Sigmoid colon (tissue), 7 donors: Measurements from ENCODE around the gene KCNH5. TPM values are rescaled to one million over a fixed set of nuclear protein-coding genes. Genes with fewer than 3 reads are reported as not detected.

Source experiments
- DNase-seq: peaks from one replicate; pipeline ENCODE4 v3.0.0-alpha.2; 2019
- H3K27ac ChIP-seq, 4 donors: fragments of 200-600 bp; sonication (generic); one replicate each; pipeline ENCODE4 v1.5.1; 2016 to 2019; ENCODE audit warnings: mild to moderate bottlenecking in 1 of 4
- H3K27me3 ChIP-seq, 3 donors: fragments of 200-600 bp; sonication (generic); one replicate each; pipeline ENCODE4 v1.5.1; 2019; ENCODE audit warnings: mild to moderate bottlenecking in 1 of 3
- H3K36me3 ChIP-seq, 4 donors: fragments of 200-600 bp; sonication (generic); one replicate each; pipeline ENCODE4 v1.5.1; 2016 to 2019
- H3K4me1 ChIP-seq, 4 donors: fragments of 200-600 bp; sonication (generic); one replicate each; pipeline ENCODE4 v1.5.1; 2017 to 2019
- H3K4me3 ChIP-seq, 4 donors: fragments of 200-600 bp; sonication (generic); one replicate each; pipeline ENCODE4 v1.5.1; 2017 to 2019; ENCODE audit warnings: mild to moderate bottlenecking in 2 of 4, moderate library complexity in 1 of 4
- H3K9me3 ChIP-seq, 4 donors: fragments of 200-600 bp in 3 of 4; sonication (generic) in 3 of 4; one replicate each; pipeline versions ENCODE4 v1.5.1 to v1.6.1; 2013 to 2019
- EP300 ChIP-seq, 4 donors: sonication (generic); formaldehyde crosslinking; IDR thresholded peaks; one replicate each; pipeline ENCODE4 v1.6.1; 2017; ENCODE audit warnings: antibody characterized with exemption in 4 of 4
- POLR2A ChIP-seq, 2 donors: fragments of 450-650 bp; IDR thresholded peaks; one replicate each; pipeline ENCODE4 v1.6.1; 2016; ENCODE audit warnings: antibody characterized with exemption in 2 of 2, mild to moderate bottlenecking in 2 of 2, moderate library complexity in 2 of 2
- POLR2AphosphoS5 ChIP-seq, 4 donors: sonication (generic); formaldehyde crosslinking; IDR thresholded peaks; one replicate each; pipeline ENCODE4 v1.6.1; 2017; ENCODE audit warnings: antibody characterized with exemption in 4 of 4
- WGBS, 2 donors: extraction: QIAGEN DNeasy Blood & Tissue Kit; methylation state at CpG; one replicate each; pipeline ENCODE4 v1.1.7; 2013; 5-methylcytosine and 5-hydroxymethylcytosine counted together
- intact Hi-C: fragments of 100-400 bp; cut with DNase I; formaldehyde crosslinking; loops from one replicate; pipeline ENCODE4 v1.15.1; 2023
- polyA plus RNA-seq, 3 donors: library from polyadenylated mRNA; stranded (reverse); fragments of 200-250 nt; gene quantifications; one replicate each; pipeline ENCODE4 v1.2.3, GENCODE V29; 2013
- total RNA-seq, 4 donors: library from RNA; depleted of rRNA; stranded (reverse); fragments of >200 nt; gene quantifications; one replicate each; pipeline ENCODE4 v1.1.0, GENCODE V29; 2016
- TF ChIP-seq, protein P1 (sequence below), 4 experiments: fragments of 450-650 bp in 3 of 4; fragments of 200-600 bp in 1 of 4; IDR thresholded peaks; one replicate each; pipeline ENCODE4 v1.5.1; 2016 to 2019; ENCODE audit warnings: antibody characterized with exemption in 4 of 4, mild to moderate bottlenecking in 3 of 4, moderate library complexity in 2 of 4
- donor health status: healthy with polysubstance abuse.
- donor health status: Bipolar disorder and iron deficiency.
- donor health status: healthy.

KCNH5 gene
- total and polyA plus RNA-seq, 7 donors = 0.09 to 0.36 (median 0.27) TPM; not detected in 2

DNA sequence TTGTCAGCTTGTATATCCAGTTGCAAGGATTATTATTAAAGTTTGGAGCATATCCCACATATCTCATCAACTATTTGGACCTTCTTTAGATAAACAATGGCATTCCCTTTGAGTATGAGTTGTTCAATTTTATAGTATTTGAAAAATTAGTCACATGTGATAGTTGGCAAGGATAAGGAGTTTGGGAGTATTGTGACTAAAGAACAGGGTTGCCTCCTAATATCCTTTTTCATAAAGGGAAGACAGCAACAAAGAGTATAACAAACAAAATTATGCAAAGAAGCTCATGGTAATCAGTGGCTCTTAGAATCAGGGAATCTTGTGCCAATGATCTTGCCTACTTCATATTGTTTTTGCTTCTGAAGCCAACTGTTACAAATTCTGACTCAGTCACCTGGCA is 31.2 kb upstream of the KCNH5 start:
- Histone ChIP-seq H3K27me3 (no peaks in the 10 kb centered on the region), H3K4me3 (no peak overlapping the region), H3K4me1 (no peaks in the 10 kb centered on the region), H3K9me3 (no peaks in the 10 kb centered on the region), H3K36me3 (no peaks in the 10 kb centered on the region), H3K27ac (no peak overlapping the region)
- intact Hi-C loops = no loop called here
- DNase-seq = no peak
- TF ChIP-seq, protein P1, sequence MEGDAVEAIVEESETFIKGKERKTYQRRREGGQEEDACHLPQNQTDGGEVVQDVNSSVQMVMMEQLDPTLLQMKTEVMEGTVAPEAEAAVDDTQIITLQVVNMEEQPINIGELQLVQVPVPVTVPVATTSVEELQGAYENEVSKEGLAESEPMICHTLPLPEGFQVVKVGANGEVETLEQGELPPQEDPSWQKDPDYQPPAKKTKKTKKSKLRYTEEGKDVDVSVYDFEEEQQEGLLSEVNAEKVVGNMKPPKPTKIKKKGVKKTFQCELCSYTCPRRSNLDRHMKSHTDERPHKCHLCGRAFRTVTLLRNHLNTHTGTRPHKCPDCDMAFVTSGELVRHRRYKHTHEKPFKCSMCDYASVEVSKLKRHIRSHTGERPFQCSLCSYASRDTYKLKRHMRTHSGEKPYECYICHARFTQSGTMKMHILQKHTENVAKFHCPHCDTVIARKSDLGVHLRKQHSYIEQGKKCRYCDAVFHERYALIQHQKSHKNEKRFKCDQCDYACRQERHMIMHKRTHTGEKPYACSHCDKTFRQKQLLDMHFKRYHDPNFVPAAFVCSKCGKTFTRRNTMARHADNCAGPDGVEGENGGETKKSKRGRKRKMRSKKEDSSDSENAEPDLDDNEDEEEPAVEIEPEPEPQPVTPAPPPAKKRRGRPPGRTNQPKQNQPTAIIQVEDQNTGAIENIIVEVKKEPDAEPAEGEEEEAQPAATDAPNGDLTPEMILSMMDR (IDR thresholded peaks at IDR 0.05) = no peak
- TF ChIP-seq POLR2AphosphoS5 (IDR thresholded peaks at IDR 0.05) (no peak), POLR2A (IDR thresholded peaks at IDR 0.05) (no peak), EP300 (IDR thresholded peaks at IDR 0.05) (no peak)

DNA sequence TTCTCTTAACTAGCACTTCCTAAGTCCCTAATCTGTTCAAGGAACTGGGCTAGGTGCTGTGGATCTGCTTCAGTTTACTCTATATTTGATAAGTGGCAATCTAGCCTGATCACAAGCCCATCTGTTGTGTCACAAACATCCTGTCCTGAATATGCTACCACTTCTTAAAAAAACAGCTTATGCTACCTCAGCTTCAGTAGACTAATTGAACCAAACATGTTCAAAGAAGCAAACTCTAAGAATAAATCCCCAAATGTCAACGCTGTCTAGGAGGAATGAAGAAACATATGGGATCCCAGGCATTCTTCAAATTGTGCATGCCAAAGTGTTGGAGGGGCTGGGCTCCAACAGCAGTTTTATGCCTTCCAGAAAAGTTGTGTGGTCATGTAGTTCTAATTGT is 10.4 kb upstream of the KCNH5 start:
- no peak overlapping the region for H3K4me3 ChIP-seq
- H3K4me1 ChIP-seq = no peaks in the 10 kb centered on the region
- DNase-seq = no peak
- no peaks in the 10 kb centered on the region for H3K9me3 ChIP-seq
- no peaks in the 10 kb centered on the region for H3K36me3 ChIP-seq
- TF ChIP-seq, protein P1 (IDR thresholded peaks at IDR 0.05) = no peak
- no peak for TF ChIP-seq POLR2AphosphoS5 (IDR thresholded peaks at IDR 0.05)
- H3K27ac ChIP-seq = no peak overlapping the region
- H3K27me3 ChIP-seq = peaks cover 0 to 3% (median 0%) of the 10 kb centered on the region in 3 donors
- intact Hi-C loops = no loop called here
- 75% methylated on average over 1 of the region's 1 CpG for WGBS, 2 donors

DNA sequence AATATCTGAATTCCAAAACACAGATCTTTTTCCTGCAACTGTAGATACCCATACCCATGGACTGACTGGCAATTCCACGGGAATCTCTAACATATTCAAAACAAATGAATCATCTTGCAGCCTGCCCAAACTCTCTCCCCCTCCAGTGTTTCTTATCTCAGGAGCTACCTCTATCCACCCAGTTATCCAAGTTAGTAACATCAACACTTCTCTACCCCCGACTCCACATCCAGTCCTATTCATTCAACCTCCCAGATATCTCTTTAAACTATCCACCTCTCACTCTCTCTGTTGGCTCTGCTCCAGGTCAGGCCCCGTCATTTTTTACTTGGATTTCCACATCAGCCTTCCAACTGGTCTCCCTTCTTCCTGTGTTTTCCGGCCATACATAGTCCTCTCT is 6.7 kb upstream of the KCNH5 start:
- intact Hi-C loops = no loop called here
- H3K36me3 ChIP-seq = no peaks in the 10 kb centered on the region
- H3K4me3 ChIP-seq = no peak overlapping the region
- TF ChIP-seq, protein P1 (IDR thresholded peaks at IDR 0.05) = no peak
- H3K27ac ChIP-seq = no peak overlapping the region
- no peak for DNase-seq
- peaks cover 0 to 38% (median 3%) of the 10 kb centered on the region in 3 donors for H3K27me3 ChIP-seq
- H3K4me1 ChIP-seq = no peaks in the 10 kb centered on the region
- H3K9me3 ChIP-seq = no peaks in the 10 kb centered on the region
- WGBS, 2 donors = 58 to 72% methylated on average over 4 of the region's 4 CpGs

DNA sequence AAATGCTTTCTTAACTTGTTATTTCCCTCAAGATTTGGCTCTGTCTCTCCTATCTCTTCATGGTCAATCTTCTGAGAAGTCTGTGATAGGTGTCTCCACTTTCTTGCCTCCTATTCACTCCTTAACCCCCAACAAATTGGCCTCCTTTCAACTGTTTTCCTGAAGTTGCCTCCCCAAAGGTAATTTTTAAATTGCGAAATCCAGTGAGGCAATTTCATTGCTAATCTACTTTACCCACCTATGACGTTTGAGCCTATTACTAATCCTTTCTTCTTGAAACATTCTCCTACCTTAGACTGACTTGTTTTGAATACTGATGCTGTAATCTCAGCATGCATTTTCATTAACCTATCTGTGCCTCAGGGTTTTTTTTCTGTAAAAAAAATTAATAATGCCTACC is 6.0 kb upstream of the KCNH5 start:
- Histone ChIP-seq H3K36me3 (no peaks in the 10 kb centered on the region), H3K27me3 (peaks cover 0 to 43% (median 5%) of the 10 kb centered on the region in 3 donors), H3K4me1 (peaks cover 0 to under 1% (median 0%) of the 10 kb centered on the region in 4 donors), H3K27ac (no peak overlapping the region), H3K9me3 (no peaks in the 10 kb centered on the region), H3K4me3 (no peak overlapping the region)
- 58 to 84% methylated on average over 2 of the region's 2 CpGs for WGBS, 2 donors
- intact Hi-C loops = no loop called here
- DNase-seq = no peak
- TF ChIP-seq POLR2AphosphoS5 (IDR thresholded peaks at IDR 0.05) (no peak), EP300 (IDR thresholded peaks at IDR 0.05) (no peak), POLR2A (IDR thresholded peaks at IDR 0.05) (no peak)
- TF ChIP-seq, protein P1 (IDR thresholded peaks at IDR 0.05) = no peak

DNA sequence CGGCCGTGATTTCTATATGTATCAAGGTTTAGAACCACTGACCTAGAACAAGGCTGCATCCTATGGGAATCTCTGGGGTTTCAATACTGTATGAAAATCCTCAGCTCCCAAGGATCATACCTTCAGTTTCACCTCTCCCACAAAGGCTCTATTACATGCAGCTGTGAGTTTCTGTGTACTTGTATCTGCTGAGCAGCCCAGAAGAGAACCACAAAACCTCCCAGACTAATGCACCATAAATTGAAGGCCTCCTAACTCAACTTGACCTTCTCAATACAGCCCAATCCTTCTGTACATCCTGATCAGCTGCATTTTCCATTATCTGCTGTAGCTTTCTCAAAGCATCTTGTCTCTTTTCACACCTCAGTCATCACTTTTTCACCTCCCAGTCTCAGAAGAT is 5.4 kb upstream of the KCNH5 start:
- intact Hi-C loops = no loop called here

More for the DNA sequence above, 5.4 kb upstream of the KCNH5 start:
- no peaks in the 10 kb centered on the region for H3K9me3 ChIP-seq
- H3K4me1 ChIP-seq = peaks cover 0 to 6% (median 5%) of the 10 kb centered on the region in 4 donors
- no peak for DNase-seq
- 94 to 99% methylated on average over 2 of the region's 2 CpGs for WGBS, 2 donors
- H3K36me3 ChIP-seq = no peaks in the 10 kb centered on the region
- H3K4me3 ChIP-seq = no peak overlapping the region
- H3K27ac ChIP-seq = no peak overlapping the region
- TF ChIP-seq EP300 (IDR thresholded peaks at IDR 0.05) (no peak), POLR2AphosphoS5 (IDR thresholded peaks at IDR 0.05) (no peak), POLR2A (IDR thresholded peaks at IDR 0.05) (no peak)
- TF ChIP-seq, protein P1 (IDR thresholded peaks at IDR 0.05) = no peak
- peaks cover 3 to 49% (median 11%) of the 10 kb centered on the region in 3 donors for H3K27me3 ChIP-seq
